GM12892 (cell line): ENCODE results near the gene MISP.

ENCODE experiments used
- POLR2A ChIP-seq: IDR thresholded peaks from 2 replicates; pipeline ENCODE4 v1.6.1; 2011; ENCODE audit warnings: low read depth, low read length, control low read depth
- POLR2AphosphoS5 ChIP-seq: IDR thresholded peaks from 2 replicates; pipeline ENCODE4 v1.6.1; 2011; ENCODE audit warnings: low read depth, low read length, control low read depth
- TAF1 ChIP-seq: IDR thresholded peaks from 2 replicates; pipeline ENCODE4 v1.6.1; 2011; ENCODE audit warnings: low read depth, mild to moderate bottlenecking, control low read depth, low read length, borderline replicate concordance

- TF ChIP-seq POLR2AphosphoS5 = no peak
- TF ChIP-seq POLR2A = no peak
- TF ChIP-seq TAF1 = no peak
These were observed 23.6 kb upstream of the MISP start for GRCh38 chr19:726993-727956.
